ENCODE measurements around the gene ANK3. TPM values are rescaled to one million over a fixed set of nuclear protein-coding genes. Genes with fewer than 3 reads are reported as not detected.
A peak's percentile ranks its signal among the peaks of the same experiment; 100 is the strongest.

ANK3 gene
- total RNA-seq, 2 experiments from 2014 or later = 4.5 to 5.3 TPM

- no peak overlapping the region for H3K27ac Mint-ChIP-seq
- H3K9me3 Mint-ChIP-seq (ENCODE audit: insufficient read depth) = no peaks in the 10 kb centered on the region
- H3K27me3 Mint-ChIP-seq (ENCODE audit: low read depth) = no peaks in the 10 kb centered on the region
- ChIA-PET POLR2A (no interaction called here), CTCF (no interaction called here)
- H3K4me1 Mint-ChIP-seq (ENCODE audit: low read depth) = no peaks in the 10 kb centered on the region
- no peak for ATAC-seq
- no peak overlapping the region for H3K4me3 Mint-ChIP-seq
- no peaks in the 10 kb centered on the region for H3K36me3 Mint-ChIP-seq (ENCODE audit: low read depth)
- no peak for DNase-seq
Observed at GRCh38 chr10:60406182-60406581, 16.5 kb upstream of the ANK3 start.

- Mint-ChIP-seq H3K27me3 (ENCODE audit: low read depth) (no peaks in the 10 kb centered on the region), H3K4me1 (ENCODE audit: low read depth) (no peaks in the 10 kb centered on the region), H3K9me3 (ENCODE audit: insufficient read depth) (no peaks in the 10 kb centered on the region), H3K36me3 (ENCODE audit: low read depth) (no peaks in the 10 kb centered on the region), H3K27ac (no peak overlapping the region), H3K4me3 (no peak overlapping the region)
- ATAC-seq = no peak
- no peak for DNase-seq
- POLR2A ChIA-PET = no interaction called here
- CTCF ChIA-PET = no interaction called here
Observed at GRCh38 chr10:60405172-60405571, 15.5 kb upstream of the ANK3 start.

- H3K27me3 Mint-ChIP-seq (ENCODE audit: low read depth) = no peaks in the 10 kb centered on the region
- no peaks in the 10 kb centered on the region for H3K4me1 Mint-ChIP-seq (ENCODE audit: low read depth)
- H3K27ac Mint-ChIP-seq = no peak overlapping the region
- POLR2A ChIA-PET = no interaction called here
- H3K4me3 Mint-ChIP-seq = no peak overlapping the region
- ATAC-seq (no peak), DNase-seq (no peak)
- CTCF ChIA-PET = no interaction called here
- no peaks in the 10 kb centered on the region for H3K9me3 Mint-ChIP-seq (ENCODE audit: insufficient read depth)
- no peaks in the 10 kb centered on the region for H3K36me3 Mint-ChIP-seq (ENCODE audit: low read depth)
Observed at GRCh38 chr10:60403168-60403873, 13.6 kb upstream of the ANK3 start.

GRCh38 chr10:60400366-60400765 is 10.7 kb upstream of the ANK3 start:
- Mint-ChIP-seq H3K4me1 (ENCODE audit: low read depth) (no peaks in the 10 kb centered on the region), H3K36me3 (ENCODE audit: low read depth) (no peaks in the 10 kb centered on the region), H3K9me3 (ENCODE audit: insufficient read depth) (no peaks in the 10 kb centered on the region), H3K27me3 (ENCODE audit: low read depth) (no peaks in the 10 kb centered on the region), H3K4me3 (no peak overlapping the region), H3K27ac (no peak overlapping the region)
- CTCF ChIA-PET = no interaction called here
- POLR2A ChIA-PET = no interaction called here
- ATAC-seq (no peak), DNase-seq (no peak)

- no peaks in the 10 kb centered on the region for H3K9me3 Mint-ChIP-seq (ENCODE audit: insufficient read depth)
- ChIA-PET POLR2A (no interaction called here), CTCF (no interaction called here)
- H3K27me3 Mint-ChIP-seq (ENCODE audit: low read depth) = no peaks in the 10 kb centered on the region
- no peak overlapping the region for H3K27ac Mint-ChIP-seq
- ATAC-seq = no peak
- no peaks in the 10 kb centered on the region for H3K36me3 Mint-ChIP-seq (ENCODE audit: low read depth)
- no peak for DNase-seq
- peaks cover 5% of the 10 kb centered on the region for H3K4me1 Mint-ChIP-seq (ENCODE audit: low read depth)
- H3K4me3 Mint-ChIP-seq = no peak overlapping the region
Observed at GRCh38 chr10:60399328-60399727, 9.7 kb upstream of the ANK3 start.

GRCh38 chr10:60397792-60398191 is 8.1 kb upstream of the ANK3 start:
- H3K4me3 Mint-ChIP-seq = no peak overlapping the region
- DNase-seq = no peak
- no peaks in the 10 kb centered on the region for H3K9me3 Mint-ChIP-seq (ENCODE audit: insufficient read depth)
- H3K4me1 Mint-ChIP-seq (ENCODE audit: low read depth) = peaks cover 12% of the 10 kb centered on the region
- POLR2A ChIA-PET = no interaction called here
- H3K27me3 Mint-ChIP-seq (ENCODE audit: low read depth) = no peaks in the 10 kb centered on the region
- CTCF ChIA-PET = no interaction called here
- H3K36me3 Mint-ChIP-seq (ENCODE audit: low read depth) = no peaks in the 10 kb centered on the region
- no peak for ATAC-seq
- no peak overlapping the region for H3K27ac Mint-ChIP-seq

GRCh38 chr10:60396766-60397165 is 7.1 kb upstream of the ANK3 start:
- ChIA-PET CTCF (no interaction called here), POLR2A (no interaction called here)
- no peaks in the 10 kb centered on the region for H3K36me3 Mint-ChIP-seq (ENCODE audit: low read depth)
- H3K9me3 Mint-ChIP-seq (ENCODE audit: insufficient read depth) = no peaks in the 10 kb centered on the region
- H3K27me3 Mint-ChIP-seq (ENCODE audit: low read depth) = no peaks in the 10 kb centered on the region
- peaks cover 12% of the 10 kb centered on the region for H3K4me1 Mint-ChIP-seq (ENCODE audit: low read depth)
- ATAC-seq (no peak), DNase-seq (no peak)
- no peak overlapping the region for H3K27ac Mint-ChIP-seq
- no peak overlapping the region for H3K4me3 Mint-ChIP-seq

GRCh38 chr10:60395711-60396110 is 6.0 kb upstream of the ANK3 start:
- H3K27ac Mint-ChIP-seq = no peak overlapping the region
- ChIA-PET POLR2A (no interaction called here), CTCF (no interaction called here)
- DNase-seq = no peak
- no peak for ATAC-seq
- H3K9me3 Mint-ChIP-seq (ENCODE audit: insufficient read depth) = no peaks in the 10 kb centered on the region
- H3K36me3 Mint-ChIP-seq (ENCODE audit: low read depth) = no peaks in the 10 kb centered on the region
- H3K4me3 Mint-ChIP-seq = no peak overlapping the region
- peaks cover 12% of the 10 kb centered on the region for H3K4me1 Mint-ChIP-seq (ENCODE audit: low read depth)
- H3K27me3 Mint-ChIP-seq (ENCODE audit: low read depth) = no peaks in the 10 kb centered on the region

GRCh38 chr10:60394446-60394845 is 4.8 kb upstream of the ANK3 start:
- H3K36me3 Mint-ChIP-seq (ENCODE audit: low read depth) = no peaks in the 10 kb centered on the region
- ATAC-seq = peak; percentile 61

GRCh38 chr10:60390224-60390626 is 550 bp upstream of the ANK3 start:
- ChIA-PET POLR2A (no interaction called here), CTCF (no interaction called here)
- no peaks in the 10 kb centered on the region for H3K36me3 Mint-ChIP-seq (ENCODE audit: low read depth)
- no peaks in the 10 kb centered on the region for H3K9me3 Mint-ChIP-seq (ENCODE audit: insufficient read depth)
- no peak overlapping the region for H3K4me3 Mint-ChIP-seq
- peaks cover 12% of the 10 kb centered on the region for H3K4me1 Mint-ChIP-seq (ENCODE audit: low read depth)
- ATAC-seq = no peak
- DNase-seq = no peak
- H3K27ac Mint-ChIP-seq = no peak overlapping the region
- no peaks in the 10 kb centered on the region for H3K27me3 Mint-ChIP-seq (ENCODE audit: low read depth)

More at GRCh38 chr10:60394446-60394845, 4.8 kb upstream of the ANK3 start:
- DNase-seq = peak; percentile 44
- Mint-ChIP-seq H3K27me3 (ENCODE audit: low read depth) (no peaks in the 10 kb centered on the region), H3K4me3 (no peak overlapping the region), H3K9me3 (ENCODE audit: insufficient read depth) (no peaks in the 10 kb centered on the region), H3K4me1 (ENCODE audit: low read depth) (peaks cover 12% of the 10 kb centered on the region), H3K27ac (no peak overlapping the region)
- CTCF ChIA-PET = no interaction called here
- POLR2A ChIA-PET = no interaction called here

- ATAC-seq = no peak
- no peak overlapping the region for H3K4me3 Mint-ChIP-seq
- no peaks in the 10 kb centered on the region for H3K9me3 Mint-ChIP-seq (ENCODE audit: insufficient read depth)
- H3K27me3 Mint-ChIP-seq (ENCODE audit: low read depth) = no peaks in the 10 kb centered on the region
- no peak overlapping the region for H3K27ac Mint-ChIP-seq
- ChIA-PET POLR2A (no interaction called here), CTCF (no interaction called here)
- H3K36me3 Mint-ChIP-seq (ENCODE audit: low read depth) = no peaks in the 10 kb centered on the region
- no peak for DNase-seq
- H3K4me1 Mint-ChIP-seq (ENCODE audit: low read depth) = peaks cover 3% of the 10 kb centered on the region
Observed at GRCh38 chr10:60388709-60389301, 870 bp downstream of the ANK3 start.

GRCh38 chr10:60388116-60388625 is 1.5 kb downstream of the ANK3 start:
- H3K27me3 Mint-ChIP-seq (ENCODE audit: low read depth) = no peaks in the 10 kb centered on the region
- DNase-seq (no peak), ATAC-seq (no peak)
- H3K4me3 Mint-ChIP-seq = no peak overlapping the region
- ChIA-PET POLR2A (no interaction called here), CTCF (no interaction called here)
- H3K9me3 Mint-ChIP-seq (ENCODE audit: insufficient read depth) = no peaks in the 10 kb centered on the region
- H3K27ac Mint-ChIP-seq = no peak overlapping the region
- H3K4me1 Mint-ChIP-seq (ENCODE audit: low read depth) = no peaks in the 10 kb centered on the region
- H3K36me3 Mint-ChIP-seq (ENCODE audit: low read depth) = no peaks in the 10 kb centered on the region

GRCh38 chr10:60387531-60387930 is 2.1 kb downstream of the ANK3 start:
- Mint-ChIP-seq H3K9me3 (ENCODE audit: insufficient read depth) (no peaks in the 10 kb centered on the region), H3K4me1 (ENCODE audit: low read depth) (no peaks in the 10 kb centered on the region), H3K27ac (no peak overlapping the region), H3K36me3 (ENCODE audit: low read depth) (no peaks in the 10 kb centered on the region), H3K27me3 (ENCODE audit: low read depth) (no peaks in the 10 kb centered on the region), H3K4me3 (no peak overlapping the region)
- ATAC-seq (no peak), DNase-seq (no peak)
- CTCF ChIA-PET = no interaction called here
- POLR2A ChIA-PET = no interaction called here
